22Rv1 (cell line): ENCODE measurements around the gene RILP.

ENCODE experiments used
- H3K27ac ChIP-seq: fragments of 450-650 bp; 2 replicates; pipeline ENCODE4 v1.5.1; 2017
- CTCF ChIP-seq: fragments of 450-650 bp; IDR thresholded peaks from 2 replicates; pipeline ENCODE4 v1.5.1; 2017; ENCODE audit warnings: mild to moderate bottlenecking
- ZFX ChIP-seq: fragments of 450-650 bp; IDR thresholded peaks from 2 replicates; pipeline ENCODE4 v1.6.1; 2017; ENCODE audit warnings: antibody characterized with exemption, borderline replicate concordance

RILP gene

GRCh38 chr17:1639549-1640180 is 10.0 kb downstream of the RILP start:
- H3K27ac ChIP-seq: no peak overlapping the region
- TF ChIP-seq ZFX: no peak
- no peak for TF ChIP-seq CTCF

- TF ChIP-seq ZFX (no peak), CTCF (no peak)
- no peak overlapping the region for H3K27ac ChIP-seq
Measured at GRCh38 chr17:1638624-1639300, 10.9 kb downstream of the RILP start.

- no peak for TF ChIP-seq CTCF
- no peak for TF ChIP-seq ZFX
- H3K27ac ChIP-seq: no peak overlapping the region
Measured at GRCh38 chr17:1638171-1638590, 11.5 kb downstream of the RILP start.

- H3K27ac ChIP-seq: no peak overlapping the region
- TF ChIP-seq CTCF (no peak), ZFX (no peak)
Measured at GRCh38 chr17:1636732-1637285, 12.9 kb downstream of the RILP start.

- H3K27ac ChIP-seq: no peak overlapping the region
- TF ChIP-seq ZFX: no peak
- TF ChIP-seq CTCF: no peak
Measured at GRCh38 chr17:1635675-1636465, 13.8 kb downstream of the RILP start.

- TF ChIP-seq ZFX: no peak
- no peak for TF ChIP-seq CTCF
- no peak overlapping the region for H3K27ac ChIP-seq
Measured at GRCh38 chr17:1634841-1635650, 14.6 kb downstream of the RILP start.
